Effector CD4-positive, alpha-beta T cell (primary cell): ENCODE data around the gene PRKCI.
"Not testable (repeated sequence)": the region's sequence is repeated elsewhere in the genome, so short reads cannot be mapped to it uniquely, and the experiment has no call there.

ENCODE experiments used
- DNase-seq: peaks from one replicate; pipeline ENCODE4 v3.0.0-alpha.2; 2020
- total RNA-seq: gene quantifications from one replicate; lab custom pipeline; 2026; lab: John Stamatoyannopoulos, UW

The PRKCI gene
- 37.3 reads per million, percentile 61 among the genes with 10 or more reads in this experiment for total RNA-seq

DNA sequence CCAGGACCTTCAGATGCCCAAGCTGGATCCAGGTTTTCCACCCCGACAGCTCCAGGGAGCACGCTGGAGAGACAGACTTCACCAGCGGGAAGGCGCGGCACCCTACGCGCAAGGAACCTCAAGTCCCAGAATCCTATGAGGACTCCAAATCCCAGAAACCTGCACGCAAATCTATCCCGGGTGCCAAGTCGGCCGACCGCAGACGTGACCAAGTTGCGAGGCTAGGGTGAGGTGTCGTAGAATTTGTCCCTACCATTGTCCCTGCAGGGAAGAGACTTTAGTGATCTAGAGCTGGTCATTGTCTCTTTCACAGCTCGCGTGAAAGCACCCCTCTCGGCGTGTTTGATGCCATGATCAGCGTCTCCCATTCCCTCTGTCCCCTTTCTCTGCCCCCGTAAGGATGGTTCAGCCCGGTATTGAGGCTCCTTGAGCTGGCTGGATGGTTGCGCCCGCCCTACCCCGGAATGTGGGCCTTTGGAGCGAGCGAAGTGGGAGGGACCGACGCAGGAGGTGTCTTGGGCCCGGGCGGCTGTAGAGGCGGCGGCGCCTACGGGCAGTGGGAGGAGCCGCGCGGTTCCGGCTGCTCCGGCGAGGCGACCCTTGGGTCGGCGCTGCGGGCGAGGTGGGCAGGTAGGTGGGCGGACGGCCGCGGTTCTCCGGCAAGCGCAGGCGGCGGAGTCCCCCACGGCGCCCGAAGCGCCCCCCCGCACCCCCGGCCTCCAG lies at the start of gene PRKCI:
Gene PRKCI, plus strand, starts transcription at position 501 of the 723 bp plus-strand sequence. CDS start 246 bp downstream, outside the sequence.
- DNase-seq, result peak; percentile 77

DNA sequence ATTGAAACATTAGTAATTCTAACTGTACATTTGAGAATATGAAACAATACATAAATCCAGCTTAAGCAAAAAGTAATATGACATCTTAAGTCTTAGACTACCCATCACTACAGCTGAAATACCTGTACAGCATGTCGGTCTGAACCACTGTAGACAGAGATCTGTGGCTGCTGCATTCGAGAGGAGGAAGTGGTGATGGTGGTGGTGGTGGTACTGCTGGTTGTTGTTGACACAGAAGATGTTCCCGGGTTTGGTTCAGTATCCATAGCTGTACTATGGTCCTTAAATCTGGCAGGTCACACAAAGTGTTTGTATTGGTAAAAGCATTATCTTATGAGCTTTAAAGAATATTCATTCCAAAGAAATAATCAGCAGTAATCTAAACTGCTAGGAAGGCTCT lies 43.6 kb upstream of the PRKCI start:
- peak; percentile 48 for DNase-seq

DNA sequence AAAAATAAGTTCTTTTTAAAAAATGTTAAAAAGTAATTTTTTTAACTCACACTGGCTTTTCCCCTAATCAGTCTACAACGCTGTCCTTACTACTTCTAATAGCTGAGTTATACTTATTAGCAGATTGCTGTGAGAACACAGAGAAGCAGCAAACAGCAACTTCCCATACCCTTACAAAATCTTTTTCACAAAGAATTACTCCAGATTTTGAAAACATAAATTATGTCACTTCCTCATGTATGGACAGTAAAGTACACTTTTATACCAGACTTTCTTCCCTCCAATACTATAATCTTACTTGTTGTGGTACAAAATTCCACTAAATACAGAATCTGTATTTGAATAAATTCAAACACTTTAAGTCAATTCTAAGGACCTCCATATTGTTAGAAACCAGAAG lies 42.8 kb upstream of the PRKCI start:
- no peak for DNase-seq

DNA sequence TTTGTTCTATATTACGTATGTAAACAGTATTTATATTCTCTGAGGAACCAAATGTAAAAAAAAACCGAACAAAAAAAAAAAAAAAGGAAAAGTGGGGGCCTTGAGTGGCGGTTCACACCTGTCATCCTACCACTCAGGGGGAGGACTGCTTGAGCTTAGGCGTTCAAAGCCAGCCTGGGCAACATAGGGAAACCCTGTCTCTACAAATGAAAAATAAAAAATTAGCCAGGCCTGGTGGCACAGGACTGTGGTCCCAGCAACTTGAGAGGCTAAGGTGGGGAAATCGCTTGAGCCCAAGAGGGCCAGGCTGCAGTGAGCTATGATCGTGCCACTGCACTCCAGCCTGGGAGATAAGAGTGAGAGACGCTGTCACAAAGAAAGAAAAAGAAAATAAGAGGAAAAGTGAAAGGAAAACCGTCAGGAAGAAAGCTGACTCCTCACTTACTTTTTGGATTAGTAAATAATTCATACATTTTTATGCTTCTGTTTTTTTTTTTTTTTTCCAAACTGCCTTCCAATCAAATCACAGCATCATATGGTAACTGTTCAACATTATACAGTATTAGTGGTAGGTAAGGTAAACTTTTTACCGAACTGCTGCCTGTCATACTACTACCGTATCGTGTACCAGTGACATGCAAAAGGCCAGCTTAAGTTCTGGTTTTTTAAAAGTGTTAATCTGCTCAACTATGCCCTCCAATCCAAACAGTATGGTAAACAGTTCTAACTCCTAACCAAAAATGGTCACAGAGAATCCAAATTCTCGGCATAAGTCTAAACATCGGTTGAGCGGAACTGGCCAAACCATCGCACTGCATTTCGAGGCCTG lies 41.9 kb upstream of the PRKCI start:
- no peak for DNase-seq

DNA sequence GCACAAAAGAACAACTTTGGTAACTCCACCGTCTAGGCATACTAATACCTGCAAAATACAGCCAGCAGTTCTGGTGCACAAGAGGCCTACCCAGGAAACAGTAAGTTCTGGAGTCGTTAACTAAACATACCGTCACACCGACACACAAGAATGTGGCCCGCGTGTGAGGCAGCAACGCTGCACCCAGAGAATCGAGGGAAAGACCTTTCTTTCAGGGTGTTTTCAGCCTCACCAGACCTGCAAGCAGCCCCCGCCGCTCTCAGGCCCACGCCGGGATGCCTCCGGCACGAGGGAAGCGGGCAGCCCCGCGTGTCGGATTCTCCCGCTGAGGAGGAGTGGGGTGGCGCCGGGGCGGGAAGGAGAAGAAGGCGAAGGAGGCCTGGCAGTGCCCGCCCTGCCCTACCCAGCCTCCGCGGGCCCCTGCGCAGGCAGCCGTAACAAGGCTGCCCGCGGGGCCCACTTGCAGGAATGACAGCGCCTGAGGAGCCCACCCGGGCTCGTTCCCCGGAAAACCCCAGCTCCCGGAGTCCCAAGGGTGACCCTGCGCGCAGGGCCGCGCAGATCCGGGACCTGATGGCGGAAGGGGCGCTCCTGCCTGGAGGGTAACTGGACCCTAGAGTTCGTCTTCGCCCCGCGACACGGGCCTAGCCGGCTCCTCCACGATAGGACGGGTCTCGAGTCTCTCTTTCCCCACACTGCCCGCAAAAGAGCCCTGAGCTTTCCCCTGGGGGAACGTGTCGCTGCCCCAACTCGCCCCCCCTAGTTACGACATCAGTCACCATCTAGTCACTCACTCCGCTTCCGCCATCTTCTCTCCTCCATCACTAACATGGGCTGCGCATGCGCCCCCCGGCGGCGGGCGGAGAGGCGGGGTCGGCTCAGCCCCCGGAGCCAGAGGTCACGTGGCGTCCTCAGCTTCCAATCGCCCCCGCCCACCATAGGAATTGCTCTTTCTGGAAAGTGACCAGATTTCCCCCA lies 41.0 kb upstream of the PRKCI start, which contains the start of gene PHC3:
Gene PHC3, minus strand, starts transcription at position 826 of the 978 bp plus-strand sequence. Its CDS starts 18 bp downstream, at position 808.
- peak; percentile 87 for DNase-seq

DNA sequence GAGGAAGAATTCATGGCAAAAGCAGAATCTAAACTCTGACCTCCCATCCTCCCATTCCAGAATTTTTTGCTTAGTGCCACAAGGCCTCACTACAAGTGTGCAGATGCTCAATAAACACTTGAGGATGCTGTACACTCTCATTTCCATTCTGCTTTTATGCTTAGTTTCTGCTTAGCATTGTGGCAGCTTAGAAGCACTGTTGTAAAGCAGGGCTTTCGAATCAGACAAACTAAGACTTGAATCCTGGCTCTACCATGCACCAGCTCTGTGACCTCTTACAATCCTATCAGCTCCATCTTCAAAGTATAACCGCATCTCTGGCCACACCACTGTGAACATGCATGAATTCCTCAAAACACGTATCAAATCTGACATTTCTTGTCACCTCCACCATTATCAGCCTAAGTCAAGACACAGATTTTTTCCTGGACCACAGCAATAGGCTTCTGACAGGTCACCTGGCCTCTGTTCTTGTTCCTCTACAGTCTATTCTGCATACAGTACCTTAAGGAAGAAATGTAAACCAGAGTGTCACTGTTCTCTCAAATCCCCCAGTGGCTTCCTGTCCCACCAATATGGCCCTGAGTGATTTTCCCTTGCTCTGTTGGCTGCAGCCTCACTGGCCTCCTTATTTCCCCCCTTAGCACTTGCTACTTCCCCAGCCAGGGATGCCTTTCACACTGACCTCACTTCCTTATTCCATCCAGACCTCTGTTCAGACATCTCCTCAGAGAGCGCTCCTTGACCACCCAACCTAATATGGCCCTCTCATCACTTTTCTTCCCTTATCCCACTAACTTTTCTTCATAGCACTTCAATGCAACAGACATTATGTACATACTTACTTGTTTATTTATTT lies 32.6 kb upstream of the PRKCI start:
- DNase-seq, result no peak

DNA sequence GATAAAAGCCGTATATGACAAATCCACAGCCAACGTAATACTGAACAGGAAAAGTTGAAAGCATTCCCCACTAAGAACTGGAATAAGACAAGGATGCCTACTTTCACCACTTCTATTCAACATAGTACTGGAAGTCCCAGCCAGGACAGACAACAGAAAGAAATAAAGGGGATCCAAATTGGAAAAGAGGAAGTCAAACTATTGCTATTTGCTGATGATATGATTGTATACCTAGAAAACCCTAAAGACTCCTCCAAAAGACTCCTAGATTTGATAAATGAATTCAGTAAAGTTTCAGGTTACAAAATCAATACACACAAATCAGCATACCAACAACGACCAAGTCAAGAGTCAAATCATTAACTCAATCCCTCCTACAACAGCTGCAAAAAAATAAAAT lies 26.5 kb upstream of the PRKCI start:
- DNase-seq, result not testable (repeated sequence)

DNA sequence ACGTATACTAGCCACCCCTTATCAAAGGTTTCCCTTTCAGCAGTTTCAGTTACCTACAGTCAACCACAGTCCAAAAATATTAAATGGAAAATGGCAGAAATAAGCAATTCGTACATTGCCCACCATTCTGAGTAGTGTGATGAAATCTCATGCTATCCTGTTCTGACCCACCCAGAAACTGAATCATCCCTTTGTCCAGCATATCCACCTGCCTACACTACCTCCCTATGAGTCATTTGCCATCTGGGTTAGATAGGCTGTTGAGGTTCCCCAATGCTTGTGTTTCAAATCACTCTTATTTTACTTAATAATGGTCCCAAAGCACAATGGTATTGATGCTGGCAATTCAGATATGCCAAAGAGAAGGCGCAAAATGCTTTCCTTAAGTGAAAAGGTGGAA lies 25.4 kb upstream of the PRKCI start:
- no peak for DNase-seq

DNA sequence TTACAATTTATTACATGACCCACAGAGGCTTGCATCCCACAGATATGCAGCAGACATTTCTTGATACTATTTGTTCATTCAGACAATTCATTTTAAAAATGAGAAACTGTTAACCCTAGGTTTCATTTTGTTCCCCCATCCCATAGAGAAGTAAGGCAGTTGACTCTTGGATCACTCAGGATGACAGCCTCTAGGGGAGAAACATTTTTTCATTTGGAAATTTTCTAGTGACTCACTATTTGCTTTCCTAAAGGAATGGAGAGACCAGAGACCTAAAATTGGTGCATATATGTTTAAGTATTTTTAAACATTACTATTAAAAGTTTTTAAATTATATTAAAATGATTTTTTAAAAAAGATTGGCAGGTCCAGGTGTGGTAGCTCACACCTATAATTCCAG lies 21.2 kb upstream of the PRKCI start:
- DNase-seq, result no peak

DNA sequence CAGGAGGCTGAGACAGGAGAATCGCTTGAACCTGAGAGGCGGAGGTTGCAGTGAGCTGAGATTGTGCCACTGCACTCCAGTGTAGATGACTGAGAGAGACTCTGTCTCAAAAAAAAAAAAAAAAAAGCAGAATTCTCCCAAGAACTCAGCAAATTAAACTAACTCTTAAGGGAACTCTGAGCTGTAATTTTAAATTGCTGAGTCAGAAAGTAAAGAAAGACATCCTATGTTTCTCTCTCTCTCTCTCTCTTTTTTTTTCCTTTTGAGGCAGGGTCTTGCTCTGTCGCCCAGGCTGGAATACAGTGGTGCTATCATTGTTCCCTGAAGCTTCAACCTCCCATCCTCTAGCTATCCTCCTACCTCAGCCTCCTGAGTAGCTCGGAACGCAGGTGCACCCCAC lies 20.7 kb upstream of the PRKCI start:
- no peak for DNase-seq

DNA sequence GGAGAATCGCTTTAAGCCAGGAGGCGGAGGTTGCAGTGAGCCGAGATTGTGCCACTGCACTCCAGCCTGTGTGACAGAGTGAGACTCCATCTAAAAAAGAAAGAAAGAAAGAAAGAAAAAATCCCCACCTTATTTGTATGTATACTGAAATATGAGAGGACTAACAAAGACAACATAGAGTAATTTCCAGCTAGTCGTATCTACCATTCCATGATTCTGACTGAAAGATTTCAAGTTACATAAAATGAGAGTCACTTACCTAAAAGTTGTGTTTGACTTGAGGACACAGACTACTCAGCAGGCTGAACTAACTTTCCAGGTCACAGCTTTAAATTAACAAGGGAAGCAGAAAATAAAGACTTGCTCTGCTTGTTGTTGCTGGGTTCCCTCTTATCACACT lies 18.8 kb upstream of the PRKCI start:
- no peak for DNase-seq

DNA sequence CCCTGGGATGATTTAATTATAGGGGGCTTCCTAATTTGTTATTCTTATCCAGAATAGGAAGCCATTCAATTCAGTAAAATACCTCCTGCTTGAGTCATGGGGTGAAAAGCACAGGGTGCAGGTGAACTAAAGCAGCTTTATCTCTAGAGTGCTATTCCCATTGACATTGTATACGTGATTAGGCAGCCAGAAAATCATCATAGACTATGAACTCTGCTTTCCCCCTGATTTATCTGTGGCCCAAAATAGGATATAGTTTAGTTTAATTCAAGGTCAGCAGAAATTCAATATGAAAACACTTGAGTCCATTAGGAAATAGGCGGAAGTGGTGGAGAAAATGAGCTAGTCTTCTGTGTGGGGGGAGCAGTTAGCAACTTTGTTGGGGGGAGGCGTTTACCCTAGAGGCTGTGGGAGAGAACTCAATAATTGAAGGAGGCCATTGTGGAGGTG lies 18.2 kb upstream of the PRKCI start:
- DNase-seq, result no peak

DNA sequence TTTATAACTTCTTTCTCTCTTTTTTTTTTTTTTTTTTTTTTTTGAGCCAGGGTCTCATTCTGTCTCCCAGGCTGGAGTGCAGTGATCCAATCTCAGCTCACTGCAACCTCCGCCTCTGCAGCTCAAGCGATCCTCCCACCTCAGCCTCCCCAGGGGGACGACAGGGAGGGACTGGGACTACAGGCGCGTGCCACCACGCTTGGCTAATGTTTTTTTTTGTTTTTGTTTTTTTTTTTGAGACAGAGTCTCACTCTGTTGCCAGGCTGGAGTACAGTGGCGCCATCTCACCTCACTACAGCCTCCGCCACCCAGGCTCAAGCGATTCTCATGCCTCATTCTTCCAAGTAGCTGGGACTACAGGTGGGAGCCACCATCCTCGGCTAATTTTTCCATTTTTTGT lies 17.7 kb upstream of the PRKCI start:
- DNase-seq, result no peak

DNA sequence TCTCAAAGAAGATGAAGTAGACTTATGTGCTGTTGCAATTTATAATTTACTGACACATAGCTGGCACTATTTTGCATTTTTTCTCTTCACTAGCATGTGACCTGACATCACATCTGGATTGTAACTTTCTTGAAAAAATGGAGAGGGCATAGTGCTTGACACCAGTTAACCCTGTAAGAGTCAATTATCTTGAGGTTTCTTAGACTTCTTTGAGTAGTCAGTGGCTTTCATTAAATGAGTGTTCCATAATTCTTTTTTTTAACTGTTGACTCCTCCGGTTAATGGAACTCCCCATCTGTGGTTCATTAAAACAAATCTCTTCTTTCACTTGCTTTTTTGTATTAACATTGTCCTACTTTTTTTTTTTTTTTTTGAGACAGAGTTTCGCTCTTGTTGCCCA lies 16.9 kb upstream of the PRKCI start:
- DNase-seq, result no peak

DNA sequence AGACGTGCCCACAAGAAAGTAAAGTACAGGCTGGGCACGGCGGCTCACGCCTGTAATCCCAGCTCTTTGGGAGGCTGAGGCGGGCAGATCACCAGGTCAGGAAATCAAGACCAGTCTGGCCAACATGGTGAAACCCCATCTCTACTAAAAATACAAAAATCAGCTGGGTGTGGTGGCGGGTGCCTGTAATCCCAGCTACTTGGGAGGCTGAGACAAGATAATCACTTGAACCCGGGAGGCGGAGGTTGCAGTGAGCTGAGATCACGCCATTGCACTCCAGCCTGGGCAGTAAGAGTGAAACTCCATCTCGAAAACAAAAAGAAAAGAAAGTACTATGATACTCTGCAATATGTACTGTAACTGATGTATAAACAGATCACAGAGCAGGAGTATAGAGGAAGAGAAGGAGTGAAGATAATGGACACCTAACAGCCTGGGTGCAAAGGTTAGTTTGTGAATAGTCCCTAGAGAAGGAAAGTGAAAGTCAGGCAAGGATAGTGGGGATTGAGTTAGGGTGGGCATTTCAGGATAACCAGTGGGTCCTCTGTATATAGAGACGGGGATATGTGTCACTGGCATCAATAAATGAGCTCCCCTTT lies 16.0 kb upstream of the PRKCI start:
- not testable (repeated sequence) for DNase-seq

DNA sequence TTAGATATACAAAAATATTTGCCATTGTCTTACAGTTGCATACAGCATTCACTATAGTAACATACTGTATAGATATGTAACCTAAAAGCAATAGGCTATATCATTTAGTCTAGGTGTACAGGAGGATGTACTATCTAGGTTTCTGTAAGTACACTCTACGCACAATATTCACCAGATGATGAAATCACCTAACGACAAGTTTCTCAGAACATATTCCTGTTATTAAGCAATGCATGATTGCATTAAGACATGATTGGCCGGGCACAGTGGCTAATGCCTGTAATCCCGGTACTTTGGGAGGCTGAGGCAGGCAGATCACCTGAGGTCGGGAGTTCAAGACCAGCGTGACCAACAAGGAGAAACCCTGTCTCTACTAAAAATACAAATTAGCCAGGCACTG lies 14.5 kb upstream of the PRKCI start:
- no peak for DNase-seq

DNA sequence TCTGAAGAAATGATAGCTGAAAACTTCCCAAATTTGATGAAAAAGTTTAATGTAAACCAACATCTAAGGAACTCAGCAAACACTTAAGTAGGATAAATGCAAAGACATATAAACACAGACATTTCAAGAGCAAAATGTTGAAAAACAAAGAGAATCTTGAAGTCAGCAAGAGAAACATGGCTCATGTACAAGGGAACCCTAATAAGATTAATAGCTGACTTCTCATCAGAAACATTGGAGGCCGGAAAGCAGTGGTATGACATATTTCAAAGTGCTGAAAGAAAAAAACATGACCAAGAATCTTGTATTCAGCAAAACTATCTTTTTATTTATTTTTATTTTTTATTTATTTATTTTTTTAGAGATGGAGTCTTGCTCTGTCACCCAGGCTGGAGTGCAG lies 10.6 kb upstream of the PRKCI start:
- DNase-seq, result no peak

DNA sequence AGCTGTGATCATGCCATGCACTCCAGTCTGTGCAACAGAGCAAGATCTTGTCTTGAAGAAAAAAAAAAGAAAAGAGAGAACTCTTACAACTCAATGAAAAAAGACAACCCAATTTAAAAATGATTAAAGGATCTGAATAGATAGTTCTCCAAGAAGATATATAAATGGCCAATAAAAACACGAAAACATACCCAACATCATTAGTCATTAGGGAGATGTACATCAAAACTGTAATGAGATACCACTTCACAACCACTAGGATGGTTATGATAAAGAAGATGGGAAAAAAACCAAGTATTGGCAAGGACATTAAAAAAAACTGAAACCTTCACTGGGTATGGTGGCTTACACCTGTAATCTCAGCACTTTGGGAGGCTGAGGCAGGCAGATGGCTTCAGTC lies 2.4 kb upstream of the PRKCI start:
- no peak for DNase-seq

DNA sequence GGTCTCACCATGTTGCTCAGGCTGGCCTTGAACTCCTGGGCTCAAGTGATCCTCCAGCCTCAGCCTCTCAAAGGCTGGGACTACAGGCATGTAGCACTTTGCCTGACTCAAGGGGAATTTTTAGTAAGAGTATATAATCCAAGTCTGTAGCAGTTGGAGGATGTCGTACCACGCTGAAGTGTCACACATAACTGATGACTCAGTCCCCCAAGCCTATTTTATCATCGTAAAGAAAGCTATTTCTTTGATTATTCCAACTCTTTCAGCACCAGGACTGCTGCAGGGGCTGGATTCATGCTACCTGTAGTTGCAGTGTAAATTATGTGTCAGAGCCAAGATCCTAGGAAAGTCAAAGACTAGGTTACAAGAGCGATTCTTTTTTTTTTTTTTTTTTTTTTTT lies 1.4 kb upstream of the PRKCI start:
- DNase-seq, result no peak

DNA sequence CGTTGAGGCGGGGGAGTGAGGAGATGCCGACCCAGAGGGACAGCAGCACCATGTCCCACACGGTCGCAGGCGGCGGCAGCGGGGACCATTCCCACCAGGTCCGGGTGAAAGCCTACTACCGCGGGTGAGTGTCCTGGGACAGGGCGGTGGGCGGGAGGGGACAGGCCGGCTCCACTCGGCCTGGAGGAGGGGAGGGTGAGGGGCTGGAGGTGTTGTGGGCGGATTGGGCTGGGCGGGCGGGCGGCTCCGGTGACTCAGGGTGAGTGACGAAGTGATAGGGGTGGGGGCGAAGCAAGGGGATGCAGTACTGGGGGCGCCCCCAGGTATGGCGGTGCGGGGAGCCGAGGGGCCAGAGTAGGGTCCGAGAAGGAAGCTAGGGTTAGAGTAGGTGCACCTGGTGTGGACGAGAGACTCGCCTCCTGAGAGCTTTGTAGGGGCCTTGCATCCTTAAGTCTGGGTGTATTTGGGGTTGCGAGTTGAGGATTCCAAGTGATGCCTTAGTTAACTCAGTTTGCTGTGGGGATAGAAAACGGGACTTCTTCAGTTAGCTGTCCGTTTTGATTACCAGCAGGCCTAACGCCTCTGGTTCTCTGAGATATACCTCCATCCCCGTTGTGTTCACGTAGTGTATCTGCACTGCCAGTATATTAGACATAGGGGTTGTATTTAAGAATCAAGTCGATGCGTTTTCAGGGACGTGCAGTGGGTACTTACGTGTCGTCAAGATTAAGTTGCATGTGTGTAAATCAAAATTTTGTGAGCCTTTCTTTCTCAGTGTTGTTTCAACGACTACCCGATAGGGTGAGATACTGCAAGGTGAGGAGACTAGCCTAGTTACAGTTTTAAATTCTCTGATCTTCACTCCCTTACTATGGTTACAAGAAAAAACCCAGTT lies 670 bp downstream of the PRKCI start:
- DNase-seq, result peak; percentile 27
